COR-L47 (cell line): ENCODE measurements around the gene TEX26.

ENCODE experiments used
- DNase-seq: peaks from one replicate; lab custom pipeline; 2025; lab: John Stamatoyannopoulos, UW

TEX26 gene

GRCh38 chr13:30932481-30933353, at the start of gene TEX26:
TEX26 (plus strand) TSS chr13:30932656; CDS start chr13:30932716, 60 bp downstream.
- no peak for DNase-seq

GRCh38 chr13:30882996-30883766, 49.3 kb upstream of the TEX26 start:
- no peak for DNase-seq

GRCh38 chr13:30884543-30884942, 47.9 kb upstream of the TEX26 start:
- peak; percentile 31 for DNase-seq

- no peak for DNase-seq
Measured at GRCh38 chr13:30889196-30889690, 43.2 kb upstream of the TEX26 start.

- no peak for DNase-seq
Measured at GRCh38 chr13:30892966-30893365, 39.5 kb upstream of the TEX26 start.

- no peak for DNase-seq
Measured at GRCh38 chr13:30895773-30896172, 36.7 kb upstream of the TEX26 start.

- DNase-seq, result no peak
Measured at GRCh38 chr13:30898070-30898469, 34.4 kb upstream of the TEX26 start.

- DNase-seq, result no peak
Measured at GRCh38 chr13:30898678-30899241, 33.7 kb upstream of the TEX26 start.

GRCh38 chr13:30900436-30900835, 32.0 kb upstream of the TEX26 start:
- no peak for DNase-seq

GRCh38 chr13:30900952-30901749, 31.3 kb upstream of the TEX26 start:
- no peak for DNase-seq

GRCh38 chr13:30904043-30904442, 28.4 kb upstream of the TEX26 start:
- no peak for DNase-seq

GRCh38 chr13:30905932-30906383, 26.5 kb upstream of the TEX26 start, which contains the start of gene MEDAG:
MEDAG (plus strand) TSS chr13:30906271; CDS start chr13:30906516, 245 bp downstream.
- DNase-seq, result no peak

GRCh38 chr13:30906411-30907051, 25.9 kb upstream of the TEX26 start:
- DNase-seq, result no peak

- no peak for DNase-seq
Measured at GRCh38 chr13:30907121-30907861, 25.2 kb upstream of the TEX26 start.

- DNase-seq, result no peak
Measured at GRCh38 chr13:30908416-30908980, 24.0 kb upstream of the TEX26 start.

- DNase-seq, result no peak
Measured at GRCh38 chr13:30910676-30911075, 21.8 kb upstream of the TEX26 start.

- no peak for DNase-seq
Measured at GRCh38 chr13:30915691-30916541, 16.5 kb upstream of the TEX26 start.

- no peak for DNase-seq
Measured at GRCh38 chr13:30916991-30917390, 15.5 kb upstream of the TEX26 start.
